ENCODE measurements around the gene ASB13. TPM values are rescaled to one million over a fixed set of nuclear protein-coding genes. Genes with fewer than 3 reads are reported as not detected.

The ASB13 gene
- total RNA-seq, 3 donors from 2014 or later (not counting 1 experiment from before 2014, with no cell fraction given) = 0.99 to 2.4 (median 1.4) TPM

GRCh38 chr10:5619362-5620211, 46.8 kb downstream of the ASB13 start:
- H3K4me1 ChIP-seq (ENCODE audit: control insufficient read depth, insufficient read depth, low read length) = peaks cover 6% of the 10 kb centered on the region
- Mint-ChIP-seq H3K36me3 (no peaks in the 10 kb centered on the region), H3K4me1 (no peaks in the 10 kb centered on the region), H3K4me3 (no peak overlapping the region), H3K9me3 (no peaks in the 10 kb centered on the region), H3K27ac (no peak overlapping the region), H3K27me3 (ENCODE audit: low read depth in 2 of 2) (peaks cover 0 to 3% of the 10 kb centered on the region in 2 donors)
- no peaks in the 10 kb centered on the region for H3K36me3 ChIP-seq (ENCODE audit: control insufficient read depth, insufficient read depth, low read length)
- ATAC-seq = no peak
- no peak overlapping the region for H3K27ac ChIP-seq (ENCODE audit: low read length)
- WGBS (ENCODE audit: insufficient coverage) = 74% methylated on average over 16 of the region's 16 CpGs
- no peak for TF ChIP-seq CTCF (IDR thresholded peaks at IDR 0.05)
- intact Hi-C loops (cut with micrococcal nuclease) = no loop called here
- no peaks in the 10 kb centered on the region for H3K27me3 ChIP-seq (ENCODE audit: control insufficient read depth, insufficient read depth, low read length)
- no peak overlapping the region for H3K4me3 ChIP-seq (ENCODE audit: low read length)
- no peak for DNase-seq
- no peaks in the 10 kb centered on the region for H3K9me3 ChIP-seq (ENCODE audit: control insufficient read depth, insufficient read depth, low read length)

- Mint-ChIP-seq H3K36me3 (no peaks in the 10 kb centered on the region), H3K27me3 (ENCODE audit: low read depth in 2 of 2) (peaks cover 0 to 3% of the 10 kb centered on the region in 2 donors)
Measured at GRCh38 chr10:5618829-5619228, 47.6 kb downstream of the ASB13 start.

GRCh38 chr10:5618042-5618441, 48.4 kb downstream of the ASB13 start:
- intact Hi-C loops (cut with micrococcal nuclease) = no loop called here
- TF ChIP-seq CTCF (IDR thresholded peaks at IDR 0.05) = no peak
- WGBS (ENCODE audit: insufficient coverage) = 81% methylated on average over 8 of the region's 8 CpGs
- ATAC-seq (no peak), DNase-seq (no peak)
- Histone ChIP-seq H3K27me3 (ENCODE audit: control insufficient read depth, insufficient read depth, low read length) (no peaks in the 10 kb centered on the region), H3K4me3 (ENCODE audit: low read length) (no peak overlapping the region), H3K4me1 (ENCODE audit: control insufficient read depth, insufficient read depth, low read length) (peaks cover 3% of the 10 kb centered on the region), H3K9me3 (ENCODE audit: control insufficient read depth, insufficient read depth, low read length) (no peaks in the 10 kb centered on the region), H3K27ac (ENCODE audit: low read length) (no peak overlapping the region), H3K36me3 (ENCODE audit: control insufficient read depth, insufficient read depth, low read length) (no peaks in the 10 kb centered on the region)
- Mint-ChIP-seq H3K9me3 (no peaks in the 10 kb centered on the region), H3K27ac (no peak overlapping the region), H3K4me3 (no peak overlapping the region), H3K4me1 (no peaks in the 10 kb centered on the region), H3K27me3 (ENCODE audit: low read depth in 2 of 2) (peaks cover 0 to 3% of the 10 kb centered on the region in 2 donors), H3K36me3 (no peaks in the 10 kb centered on the region)

More at GRCh38 chr10:5618829-5619228, 47.6 kb downstream of the ASB13 start:
- no peak for DNase-seq
- no peaks in the 10 kb centered on the region for H3K9me3 Mint-ChIP-seq
- 79% methylated on average over 12 of the region's 12 CpGs for WGBS (ENCODE audit: insufficient coverage)
- no peaks in the 10 kb centered on the region for H3K36me3 ChIP-seq (ENCODE audit: control insufficient read depth, insufficient read depth, low read length)
- H3K4me1 ChIP-seq (ENCODE audit: control insufficient read depth, insufficient read depth, low read length) = peaks cover 6% of the 10 kb centered on the region
- intact Hi-C loops (cut with micrococcal nuclease) = no loop called here
- TF ChIP-seq CTCF (IDR thresholded peaks at IDR 0.05) = no peak
- no peak for ATAC-seq
- H3K27ac Mint-ChIP-seq = no peak overlapping the region
- no peaks in the 10 kb centered on the region for H3K4me1 Mint-ChIP-seq
- H3K4me3 Mint-ChIP-seq = no peak overlapping the region
- H3K4me3 ChIP-seq (ENCODE audit: low read length) = no peak overlapping the region
- H3K9me3 ChIP-seq (ENCODE audit: control insufficient read depth, insufficient read depth, low read length) = no peaks in the 10 kb centered on the region
- no peak overlapping the region for H3K27ac ChIP-seq (ENCODE audit: low read length)
- H3K27me3 ChIP-seq (ENCODE audit: control insufficient read depth, insufficient read depth, low read length) = no peaks in the 10 kb centered on the region

Data from natural killer cell (primary cell).